Fibroblast of peridontal ligament (primary cell): Measurements from ENCODE around the gene TLE5.

Experiments
- DNase-seq: peaks from one replicate; pipeline ENCODE4 v3.0.0-alpha.2; 2010; ENCODE audit errors: extremely low read depth

TLE5 gene, protein sequence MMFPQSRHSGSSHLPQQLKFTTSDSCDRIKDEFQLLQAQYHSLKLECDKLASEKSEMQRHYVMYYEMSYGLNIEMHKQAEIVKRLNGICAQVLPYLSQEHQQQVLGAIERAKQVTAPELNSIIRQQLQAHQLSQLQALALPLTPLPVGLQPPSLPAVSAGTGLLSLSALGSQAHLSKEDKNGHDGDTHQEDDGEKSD

DNA sequence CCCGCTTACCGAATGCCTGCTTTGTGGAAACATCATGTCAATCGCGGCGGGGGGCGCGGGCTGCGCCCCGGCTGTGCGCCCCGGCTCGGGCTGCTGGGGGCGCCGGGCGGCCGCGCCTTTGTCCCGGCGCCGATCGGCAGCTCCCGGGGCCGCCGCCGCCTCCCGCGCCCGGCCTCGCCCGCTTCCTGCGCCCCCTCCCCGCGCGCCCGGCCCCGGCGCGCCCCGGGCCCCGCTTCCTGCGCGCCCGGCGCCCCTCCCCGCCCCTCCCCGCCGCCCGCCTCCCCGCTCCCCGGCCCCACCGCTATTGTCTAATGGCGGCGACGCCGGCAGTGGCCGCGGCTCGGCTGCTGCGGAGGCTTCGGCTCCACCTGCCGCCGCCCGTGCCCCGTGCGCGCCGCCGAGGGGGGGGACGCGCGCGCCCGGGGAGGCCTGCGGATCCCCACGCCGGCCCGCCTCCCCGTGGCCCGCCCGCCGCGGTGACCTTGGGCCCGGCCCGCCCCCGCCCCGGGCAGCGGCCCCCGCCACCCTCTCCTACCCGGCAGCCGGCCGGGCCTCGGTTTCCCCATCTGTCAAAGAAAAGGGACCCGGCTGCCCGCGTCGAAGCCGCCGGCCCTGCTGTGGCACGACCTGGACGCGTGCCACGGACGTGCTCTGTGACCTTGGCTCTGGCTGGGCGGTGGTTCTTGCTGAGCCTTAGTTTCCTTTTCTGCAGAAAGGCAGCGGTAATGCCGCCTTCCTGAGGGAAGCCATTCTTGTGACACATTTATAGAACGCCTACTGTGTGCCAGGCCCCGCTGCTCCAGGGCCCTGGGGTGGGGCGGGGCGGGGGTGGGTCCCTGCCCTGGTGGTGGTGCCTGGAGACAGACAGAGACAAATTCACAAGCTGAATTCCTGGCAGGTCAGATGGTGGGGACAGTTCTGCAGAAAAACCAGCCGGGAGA is at the start of gene TLE5:
TSS of gene TLE5 (minus strand) at position 331 of the 941 bp plus-strand sequence. CDS start at position 36, 295 bp downstream.
- DNase-seq = peak; percentile 15

DNA sequence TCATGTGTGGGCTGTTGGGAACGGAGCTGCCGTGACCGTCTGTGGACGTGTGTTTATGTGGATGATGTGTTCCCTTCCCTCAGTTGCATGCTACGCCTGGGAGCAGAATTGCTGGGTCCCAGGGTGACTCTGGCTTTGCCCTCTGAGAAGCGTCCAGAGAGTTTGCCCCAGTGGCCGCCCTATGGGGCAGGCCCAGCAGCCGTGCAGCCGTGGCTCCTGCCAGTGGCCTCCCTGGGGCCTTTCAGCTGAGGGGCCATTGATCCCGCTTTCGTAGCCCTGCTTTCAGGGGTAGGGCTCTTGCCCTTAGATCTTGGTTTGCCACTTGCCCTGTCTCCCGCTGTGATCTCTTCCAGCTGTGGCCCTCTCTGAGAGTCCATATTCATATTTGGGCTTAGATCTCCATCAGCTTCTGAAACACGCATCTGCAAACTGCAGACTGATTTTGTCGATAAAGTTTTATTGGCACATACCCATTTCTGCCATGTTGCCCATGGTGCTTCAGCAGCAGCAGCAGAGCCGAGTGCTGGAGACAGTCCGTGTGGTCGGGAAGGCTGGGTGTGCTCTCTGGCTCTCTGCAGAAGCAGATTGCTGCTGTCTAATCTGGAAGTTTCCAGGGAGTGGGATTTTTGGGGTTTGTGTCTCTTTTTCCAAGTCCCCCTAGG is 49.4 kb upstream of the TLE5 start:
- DNase-seq = no peak

DNA sequence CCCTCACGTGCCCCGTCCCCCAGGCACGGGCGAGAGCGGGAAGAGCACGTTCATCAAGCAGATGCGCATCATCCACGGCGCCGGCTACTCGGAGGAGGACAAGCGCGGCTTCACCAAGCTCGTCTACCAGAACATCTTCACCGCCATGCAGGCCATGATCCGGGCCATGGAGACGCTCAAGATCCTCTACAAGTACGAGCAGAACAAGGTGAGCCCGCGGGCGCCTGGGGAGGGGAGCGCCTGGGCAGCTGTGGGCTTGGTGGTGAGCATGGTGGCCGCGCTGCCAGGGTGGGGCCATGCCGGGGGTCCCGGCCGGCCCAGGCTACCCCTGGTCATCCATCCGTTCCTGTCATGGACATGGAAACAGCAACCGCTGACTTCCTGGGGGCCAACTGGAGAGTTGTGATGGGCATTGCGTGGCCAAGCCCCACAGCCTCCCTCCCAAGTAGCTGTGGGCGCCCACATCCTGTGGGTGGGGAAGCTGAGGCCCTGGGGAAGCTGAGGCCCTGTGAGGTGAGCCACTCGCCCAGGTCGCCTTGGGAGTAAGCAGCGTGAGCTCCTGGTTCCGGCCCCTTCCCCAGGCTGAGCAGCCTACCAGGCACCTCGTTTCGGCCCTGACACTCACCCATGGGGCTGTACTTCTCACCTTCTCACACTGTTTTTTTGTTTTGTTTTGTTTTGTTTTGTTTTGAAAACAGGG is 48.0 kb upstream of the TLE5 start:
- DNase-seq = no peak

DNA sequence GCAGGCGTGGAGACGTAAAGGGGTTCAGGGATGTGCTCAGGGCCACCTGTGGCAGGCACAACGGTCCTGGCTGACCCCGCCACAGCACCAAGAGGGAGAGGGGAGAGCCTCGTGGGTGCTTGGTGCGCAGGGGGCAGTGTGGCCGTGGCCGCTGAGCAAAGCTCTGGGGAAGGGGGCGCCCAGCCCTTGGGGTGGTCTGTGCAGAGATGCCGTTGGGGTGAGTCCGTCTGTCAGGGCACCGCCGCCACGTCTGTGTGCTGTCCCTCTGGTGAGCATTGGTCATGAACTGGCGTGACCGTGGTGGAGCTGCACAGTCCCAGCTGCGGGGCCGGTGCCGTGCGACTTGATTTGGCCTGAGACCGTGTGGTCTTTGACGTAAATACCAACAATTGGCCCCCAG is 47.2 kb upstream of the TLE5 start:
- no peak for DNase-seq

DNA sequence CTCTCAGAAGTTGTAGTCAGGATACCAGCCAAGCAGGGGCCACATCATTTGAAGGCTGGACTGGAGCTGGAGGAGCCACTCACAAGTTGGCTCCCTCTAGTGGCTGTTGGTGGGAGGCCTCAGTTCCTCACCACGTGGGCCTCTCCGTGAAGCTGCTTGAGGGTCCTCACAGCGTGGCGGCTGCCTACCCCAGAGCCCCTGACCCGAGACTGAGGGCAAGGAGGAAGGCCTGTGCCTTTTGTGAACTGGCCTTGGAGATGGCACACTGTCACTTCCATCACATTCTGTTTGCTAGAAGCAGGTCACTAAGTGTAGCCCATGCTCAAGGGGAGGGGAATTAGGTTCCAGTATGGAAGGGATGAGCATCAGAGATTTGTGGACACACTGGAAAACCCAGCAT is 46.5 kb upstream of the TLE5 start:
- peak; percentile 53 for DNase-seq

DNA sequence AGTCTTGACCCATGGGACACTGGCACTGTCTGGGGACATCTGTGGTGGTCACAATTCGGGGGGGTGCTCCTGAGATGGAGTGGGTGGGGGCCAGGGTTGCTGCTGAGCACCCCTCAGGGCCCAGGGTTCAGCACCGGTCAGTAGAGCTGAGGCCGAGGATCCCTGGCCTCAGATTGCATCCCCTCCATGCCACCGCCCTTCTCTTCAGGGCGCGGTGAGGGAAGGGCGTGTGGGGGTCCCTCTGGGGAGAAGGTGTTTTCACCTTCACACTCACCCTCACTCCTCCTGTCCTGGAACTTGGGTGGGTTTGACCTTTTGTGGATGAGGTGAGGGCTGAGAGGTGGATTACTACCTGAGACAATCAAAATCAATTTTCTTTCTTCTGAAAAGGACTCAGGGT is 45.4 kb upstream of the TLE5 start:
- no peak for DNase-seq

DNA sequence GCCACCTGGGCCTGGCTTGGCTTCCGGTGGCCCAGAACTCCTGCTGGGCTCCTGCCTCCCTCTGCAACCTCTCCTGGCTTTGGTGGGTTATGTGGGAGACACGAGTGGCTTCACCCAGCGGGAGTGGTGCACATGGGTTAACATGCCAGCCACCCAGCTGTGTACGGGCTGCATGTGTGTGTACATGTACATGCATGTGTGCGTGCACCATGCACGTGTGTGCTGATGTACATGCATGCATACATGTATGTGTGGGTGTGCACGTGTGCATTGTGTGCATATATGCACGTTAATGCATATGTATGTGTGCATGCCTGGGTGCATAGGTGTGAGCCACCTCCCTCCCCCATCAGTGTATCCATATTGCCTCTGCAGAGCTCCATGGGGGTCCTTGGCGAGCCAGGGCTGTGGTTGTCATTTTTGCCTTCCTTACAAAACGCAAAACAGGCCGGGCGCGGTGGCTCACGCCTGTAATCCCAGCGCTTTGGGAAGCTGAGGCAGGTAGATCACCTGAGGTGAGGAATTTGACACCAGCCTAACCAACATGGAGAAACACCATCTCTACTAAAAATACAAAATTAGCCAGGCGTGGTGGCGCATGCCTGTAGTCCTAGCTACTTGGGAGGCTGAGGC is 44.3 kb upstream of the TLE5 start:
- DNase-seq = no peak

DNA sequence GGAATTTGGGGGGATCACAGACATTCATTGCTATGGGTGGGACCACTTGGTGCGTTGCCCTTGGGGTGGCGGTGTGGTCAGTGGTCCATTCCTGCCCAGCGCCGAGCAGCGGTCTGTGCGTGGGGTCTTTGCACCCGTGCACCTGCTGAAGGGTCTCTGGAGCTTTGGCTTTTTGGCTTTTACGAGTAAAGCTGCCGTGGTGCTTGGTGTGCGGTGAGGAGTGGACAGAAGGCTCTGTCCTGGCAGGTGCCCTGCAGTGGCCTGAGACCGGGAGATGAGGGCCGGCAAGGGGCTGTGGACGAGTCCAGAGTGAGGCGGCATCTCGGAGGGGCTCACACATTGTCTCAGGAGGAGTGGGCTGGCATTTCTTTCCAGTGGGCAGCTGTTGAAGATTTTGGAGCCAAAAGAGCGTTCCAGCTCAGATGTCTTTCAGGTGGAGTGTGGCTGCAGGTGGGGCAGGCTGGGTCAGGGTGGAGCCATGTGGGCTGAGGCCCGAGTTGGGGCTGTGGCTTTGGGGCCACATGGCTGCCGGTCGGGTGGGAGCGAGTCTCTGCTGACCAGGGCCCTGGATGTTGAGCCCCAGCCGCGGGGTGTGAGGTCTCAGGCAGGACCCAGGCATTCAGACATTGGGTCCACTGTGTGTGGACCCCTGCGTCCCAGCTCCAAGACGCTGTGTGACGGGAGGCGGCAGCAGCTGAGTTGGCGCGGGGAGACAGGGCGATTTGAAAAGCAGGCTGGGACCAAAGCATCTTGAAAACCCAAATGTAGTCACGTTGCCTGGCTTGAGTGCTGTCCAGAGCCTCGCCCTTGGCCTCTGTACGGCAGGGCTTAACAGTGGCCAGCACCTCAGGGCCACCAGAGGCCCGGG is 43.6 kb upstream of the TLE5 start:
- DNase-seq = no peak

DNA sequence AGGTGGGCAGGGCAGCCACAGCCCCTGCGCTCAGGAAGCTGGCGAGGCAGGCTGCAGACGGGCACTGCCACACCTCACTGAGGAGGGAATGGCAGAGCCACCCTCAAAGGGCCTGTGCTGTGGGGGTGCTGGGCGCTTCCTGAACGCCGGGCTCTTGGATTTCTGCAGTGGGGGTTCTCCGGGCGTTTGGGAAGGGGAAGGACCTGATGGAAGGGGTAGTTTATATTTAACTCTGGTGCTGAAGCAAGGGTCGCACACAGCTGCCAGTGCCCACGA is 42.4 kb upstream of the TLE5 start:
- DNase-seq = no peak

DNA sequence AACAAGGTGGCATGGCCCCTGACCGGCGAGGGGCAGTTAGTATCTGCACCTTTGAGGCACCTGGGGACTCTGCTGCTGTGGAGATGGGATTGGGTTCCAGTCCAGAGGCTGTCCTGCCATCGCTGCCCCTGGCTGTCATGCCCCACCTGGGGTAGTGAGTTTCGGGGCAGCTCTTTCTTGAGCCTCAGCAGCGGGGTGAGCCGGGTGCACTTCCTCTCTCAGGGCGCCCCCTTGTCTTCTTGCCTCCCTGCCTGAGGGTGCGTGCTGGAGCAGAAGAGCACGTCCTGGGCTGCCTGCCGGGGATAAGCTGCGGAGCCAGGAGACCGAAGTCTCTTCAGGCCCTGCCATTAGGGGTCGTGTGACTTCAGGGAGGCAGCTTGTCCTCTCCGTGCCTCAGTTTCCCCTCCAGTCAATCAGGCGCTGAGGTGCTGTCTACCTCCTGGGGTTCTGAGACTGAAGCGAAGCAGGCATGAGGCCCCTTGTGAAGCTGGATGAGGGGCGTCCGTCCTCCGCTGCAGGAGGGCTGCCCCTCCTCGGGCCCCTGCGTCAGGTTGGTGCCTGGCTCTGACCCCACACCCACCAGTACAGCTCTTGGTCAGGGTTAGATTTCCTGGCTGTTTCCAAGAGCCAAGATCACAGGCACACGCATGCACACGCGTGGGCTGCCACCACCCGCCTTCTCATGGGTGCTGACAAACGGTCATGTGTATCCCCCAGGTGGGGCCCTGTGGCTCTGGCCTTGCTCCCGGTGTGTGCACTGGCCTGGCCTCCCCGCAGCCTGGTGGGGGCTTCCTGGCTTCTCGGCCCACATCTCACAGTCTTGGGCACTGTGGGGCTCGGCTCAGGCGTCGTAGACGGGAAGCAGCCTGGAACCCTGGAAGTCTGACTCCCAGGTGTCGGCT is 40.2 kb upstream of the TLE5 start:
- DNase-seq = no peak

DNA sequence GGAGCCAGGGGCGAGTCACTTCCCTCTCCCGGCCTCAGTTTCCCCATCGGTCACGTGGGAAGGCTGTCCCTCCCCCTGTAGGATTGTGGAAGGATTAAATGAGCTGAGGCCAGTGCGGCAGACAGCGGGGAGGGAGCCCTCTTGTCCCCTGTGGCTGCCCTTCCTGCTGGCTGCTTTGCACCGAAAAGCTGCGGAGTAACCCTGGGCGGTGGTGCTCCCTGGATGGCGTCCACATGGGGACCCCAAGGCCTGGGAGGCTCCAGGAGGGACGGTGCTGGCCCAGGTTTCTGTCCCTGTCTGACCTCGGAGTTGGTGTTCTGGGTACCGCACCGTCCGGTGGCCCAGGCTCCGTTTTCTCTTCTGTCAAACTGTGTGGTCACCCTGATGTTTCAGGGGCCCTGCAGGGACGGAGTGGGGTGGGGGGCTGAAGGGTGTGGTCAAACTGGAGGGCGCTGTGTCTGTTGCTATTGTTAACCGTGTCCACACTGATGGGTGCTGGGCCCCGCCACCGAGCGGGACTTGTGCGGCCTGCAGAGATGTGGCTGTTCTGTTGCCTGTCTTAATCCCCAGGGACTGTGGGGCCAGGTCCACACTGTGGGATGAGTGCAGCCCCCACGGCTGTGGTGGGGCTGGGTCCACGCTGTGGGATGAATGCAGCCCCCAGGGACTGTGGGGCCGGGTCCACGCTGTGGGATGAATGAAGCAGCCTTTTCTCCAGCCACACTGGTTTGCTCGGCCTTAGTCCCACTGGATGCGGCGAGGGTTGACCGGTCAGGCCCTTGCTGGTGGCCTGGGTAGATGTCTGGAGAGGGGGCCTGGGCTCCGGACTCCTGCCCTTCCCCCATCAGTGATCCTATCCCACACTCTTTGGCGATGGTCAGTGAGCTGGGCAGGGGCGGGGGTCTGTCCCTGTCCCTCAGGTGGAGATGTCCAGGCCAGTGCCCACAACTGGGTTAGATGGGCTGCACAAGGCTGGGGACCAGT is 38.7 kb upstream of the TLE5 start:
- no peak for DNase-seq

DNA sequence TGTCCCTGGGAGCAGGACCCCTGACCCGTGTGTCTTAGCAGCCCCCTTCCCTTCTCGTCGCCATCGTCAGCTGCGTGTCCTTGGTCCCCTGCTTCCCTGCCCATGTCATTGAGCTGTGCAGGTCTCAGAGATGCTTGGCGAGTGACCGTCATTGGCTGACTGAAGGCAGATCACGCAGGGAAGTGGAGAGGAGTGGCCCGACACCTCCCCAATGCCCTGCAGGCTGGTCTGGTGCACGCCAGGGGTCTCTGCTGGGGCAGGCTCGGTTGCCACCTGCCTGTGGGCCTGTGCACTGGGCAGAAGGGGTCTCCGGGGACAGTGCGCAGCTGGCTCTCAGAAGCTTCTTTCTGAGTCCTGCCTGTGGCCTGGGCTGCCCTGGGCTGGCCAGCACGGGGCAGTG is 38.0 kb upstream of the TLE5 start:
- DNase-seq = no peak

DNA sequence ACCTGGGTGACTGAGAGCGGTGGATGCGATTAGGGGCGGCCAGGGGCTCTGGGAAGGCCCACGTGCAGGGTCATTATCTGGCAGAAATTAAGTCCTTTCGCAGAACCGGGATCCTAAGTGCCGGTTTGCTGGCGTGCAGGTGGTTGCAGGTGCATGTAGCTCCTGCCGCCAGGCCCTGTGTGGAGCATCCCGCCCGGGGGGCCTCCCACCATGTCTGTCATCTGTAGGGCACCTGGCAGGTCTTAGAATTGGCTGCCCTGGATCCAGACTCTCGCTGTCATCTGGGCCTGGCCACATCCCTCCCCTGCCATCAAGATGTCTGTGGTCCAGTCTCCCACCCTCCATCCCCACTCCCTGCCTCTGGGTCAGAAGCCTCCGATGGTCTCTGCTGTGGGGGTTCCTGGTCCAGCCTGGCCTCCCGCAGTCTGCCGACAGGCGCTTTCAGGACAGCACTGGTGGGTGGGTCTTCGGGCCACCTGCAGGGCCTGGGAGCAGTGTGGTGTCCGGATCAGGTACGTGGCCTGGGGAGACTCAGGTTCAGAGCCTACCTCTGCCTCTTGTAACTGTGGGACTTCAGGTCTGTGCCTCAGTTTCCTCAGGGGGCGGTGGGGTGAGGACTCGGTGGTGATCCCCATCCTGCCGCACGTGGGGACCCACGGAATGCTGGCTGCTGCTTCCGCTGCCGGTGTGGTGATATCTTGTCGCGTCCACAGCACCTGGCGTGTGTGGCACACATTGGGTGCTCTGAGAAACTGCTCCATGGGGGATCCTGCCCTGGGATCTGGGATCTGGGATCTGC is 37.3 kb upstream of the TLE5 start:
- DNase-seq = no peak

DNA sequence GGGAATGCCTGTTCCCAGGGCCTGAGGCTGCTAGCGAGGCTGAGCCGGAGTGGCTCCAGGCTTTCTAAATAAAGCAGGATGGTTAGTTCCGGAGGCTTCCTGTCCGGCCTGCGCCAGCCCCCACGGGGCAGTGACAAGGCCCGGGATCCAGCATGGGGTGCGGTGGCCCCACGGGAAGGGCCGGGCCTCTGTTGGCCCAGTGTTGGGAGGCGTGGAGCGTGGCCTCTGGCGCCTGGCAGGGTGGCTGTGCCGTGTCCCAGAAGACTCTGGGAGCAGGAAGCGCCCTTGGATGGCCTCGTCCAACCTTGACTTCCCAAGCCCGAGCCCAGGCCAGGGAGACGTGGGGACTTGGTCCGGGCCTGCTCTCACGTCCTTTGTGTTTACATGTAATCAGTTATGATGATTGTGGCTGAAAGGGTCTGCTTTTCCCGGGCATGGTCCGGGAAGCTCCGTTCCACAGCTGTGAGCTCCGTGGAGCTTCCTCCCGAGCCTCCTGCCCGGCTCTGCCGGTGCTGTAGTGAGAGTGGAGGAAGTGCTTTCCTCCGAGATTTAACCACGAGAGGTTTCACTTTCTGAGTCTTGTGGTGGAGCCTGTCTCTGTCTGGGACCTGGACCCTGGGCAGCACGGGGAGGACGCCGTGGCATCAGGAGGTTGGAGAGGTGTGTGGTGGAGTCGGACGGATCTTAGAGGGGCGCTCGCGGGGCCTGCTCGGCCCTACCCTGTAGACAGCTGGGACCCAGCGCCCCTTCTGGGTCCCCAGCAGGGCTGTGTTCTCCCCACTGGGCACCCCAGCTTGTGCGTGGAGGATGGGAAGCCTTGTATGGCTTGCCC is 36.4 kb upstream of the TLE5 start:
- DNase-seq = peak; percentile 36

DNA sequence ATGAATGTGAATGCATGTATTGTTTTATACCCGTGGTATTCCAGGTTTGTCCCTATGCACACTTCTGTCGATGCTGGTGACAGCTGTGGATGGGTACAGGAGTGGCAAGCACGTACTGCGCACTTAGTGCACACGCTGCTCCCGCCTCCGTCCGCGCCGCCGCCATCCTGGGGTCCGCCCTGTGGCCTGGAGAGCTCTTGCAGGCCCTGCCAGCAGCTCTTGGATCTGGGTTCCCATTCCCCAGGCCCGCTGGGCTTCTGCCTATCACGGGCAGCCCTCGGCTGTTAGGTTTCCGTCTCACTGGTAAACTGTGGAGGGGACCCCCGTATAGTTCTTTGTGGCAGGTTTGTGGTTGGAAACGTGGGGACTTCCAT is 35.8 kb upstream of the TLE5 start:
- no peak for DNase-seq

DNA sequence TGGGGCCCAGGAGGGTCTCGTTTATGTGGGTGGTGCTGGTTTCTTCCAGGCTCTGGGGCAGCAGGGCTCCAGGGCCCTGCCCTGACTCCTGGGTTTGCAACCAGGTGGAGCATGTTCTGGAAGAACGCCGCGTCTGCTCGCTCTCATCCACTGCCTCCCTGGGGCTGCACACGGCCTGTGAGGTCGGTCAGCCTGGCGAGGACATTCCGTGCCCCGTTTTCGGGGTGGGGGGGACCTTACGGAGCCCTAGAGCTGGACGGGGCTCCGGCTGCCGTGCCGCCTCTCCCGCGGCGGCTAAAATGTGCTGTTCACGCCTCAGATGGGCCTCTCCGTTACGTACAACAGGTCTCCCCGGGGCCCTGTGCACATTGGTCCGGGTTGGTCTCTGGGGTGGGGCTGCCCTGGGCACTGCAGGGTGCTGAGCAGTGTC is 35.2 kb upstream of the TLE5 start:
- DNase-seq = no peak

DNA sequence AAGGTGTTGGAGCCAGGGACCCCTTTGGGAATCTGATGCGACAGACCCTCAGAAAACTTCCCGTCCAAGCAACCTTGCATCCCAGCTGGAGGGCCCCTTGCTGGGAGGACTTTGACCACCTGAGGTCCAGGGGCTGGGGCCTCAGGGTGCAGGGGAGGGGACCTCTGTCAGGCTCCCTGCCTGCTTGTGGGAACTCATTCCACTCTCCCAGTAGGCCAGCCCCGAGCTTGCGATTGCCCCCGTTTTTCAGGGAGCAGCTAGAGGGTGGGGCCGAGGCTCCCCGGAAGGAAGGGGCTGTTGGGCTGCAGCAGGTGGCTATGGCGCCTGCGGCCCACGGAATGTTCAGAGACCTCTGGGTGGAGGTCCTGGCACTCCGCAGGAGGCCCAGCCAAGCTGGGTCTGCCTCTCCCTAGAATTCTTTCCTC is 34.6 kb upstream of the TLE5 start:
- DNase-seq = no peak
